GM19438 (cell line): Measurements from ENCODE around the gene RAMP3.

Source experiments
- ATAC-seq: cut with Tn5 transposase; IDR thresholded peaks from one replicate; pipeline ENCODE4 v1.9.1; 2021; ENCODE audit warnings: low read depth; ENCODE audit not compliant: unreplicated experiment

The RAMP3 gene

GRCh38 chr7:45177801-45178200 lies 20.2 kb downstream of the RAMP3 start:
- ATAC-seq: no peak

DNA sequence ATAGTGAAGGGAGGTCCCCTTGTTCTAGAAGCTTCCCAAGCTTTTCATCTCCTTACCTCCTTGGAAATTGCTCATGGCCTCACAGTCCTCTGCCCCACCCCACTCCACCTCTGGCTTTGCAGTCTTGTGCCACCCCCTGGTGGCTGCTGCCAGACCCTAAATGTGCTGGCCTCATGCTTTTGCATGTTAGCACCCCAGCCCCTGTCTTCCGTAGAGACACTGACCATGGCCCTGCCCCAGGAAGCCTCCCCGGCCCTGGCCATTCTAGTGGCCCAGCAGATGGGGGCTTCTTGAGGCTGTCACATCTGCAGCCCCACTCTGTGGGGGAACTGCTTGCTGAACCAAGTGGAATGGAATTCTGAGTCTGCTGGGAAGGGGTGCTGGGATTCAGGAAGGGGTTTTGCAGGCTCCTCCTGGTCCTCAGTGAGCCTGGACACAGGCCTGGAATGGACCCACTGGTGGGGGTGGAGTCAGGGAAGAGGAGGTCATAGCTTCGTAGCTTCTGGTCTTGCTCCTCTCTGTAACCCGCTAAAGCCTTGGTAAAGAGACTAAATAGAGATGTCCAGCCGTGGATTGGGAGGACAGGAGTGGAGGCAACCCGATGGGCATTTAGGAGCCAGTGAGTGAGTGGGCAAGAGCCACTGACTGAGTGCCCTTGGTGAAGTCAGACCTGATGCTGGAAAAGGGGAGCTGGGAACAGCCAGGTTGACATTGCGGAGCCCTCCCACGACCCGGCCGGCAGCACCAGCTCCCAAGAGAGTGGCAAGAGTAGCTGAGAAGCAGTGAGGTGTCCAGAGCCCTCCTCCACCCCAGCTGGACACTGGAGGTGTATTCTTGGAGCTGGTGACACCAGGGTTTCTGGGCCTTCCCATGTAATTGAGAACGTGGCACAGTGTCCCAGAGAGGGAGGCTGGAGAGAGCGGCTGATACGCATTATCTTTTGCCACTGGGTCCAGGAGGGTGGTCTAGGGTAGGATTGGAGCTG lies 20.9 kb downstream of the RAMP3 start:
- ATAC-seq: no peak

DNA sequence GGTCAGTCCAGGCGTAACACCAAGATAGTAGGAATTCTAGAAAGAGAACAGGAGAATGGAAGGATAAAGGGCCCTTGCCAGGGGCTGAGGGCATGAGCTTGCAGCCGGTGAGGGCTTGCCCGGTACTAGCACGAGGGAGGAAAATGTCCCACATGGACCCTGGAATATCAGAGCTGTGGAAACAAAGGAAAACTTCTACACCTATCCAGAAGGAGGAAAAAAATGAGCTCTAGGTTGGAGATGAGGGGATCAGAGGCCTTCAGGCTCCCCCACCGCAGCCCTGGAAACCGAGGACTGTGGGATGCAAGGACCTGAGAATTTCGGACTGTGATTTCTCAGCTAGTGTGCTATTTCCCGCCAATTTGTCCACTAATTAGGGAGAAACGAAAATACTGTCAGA lies 22.1 kb downstream of the RAMP3 start:
- no peak for ATAC-seq

GRCh38 chr7:45180084-45180986 lies 22.7 kb downstream of the RAMP3 start:
- ATAC-seq: no peak

GRCh38 chr7:45181286-45181960 lies 23.8 kb downstream of the RAMP3 start:
- no peak for ATAC-seq

DNA sequence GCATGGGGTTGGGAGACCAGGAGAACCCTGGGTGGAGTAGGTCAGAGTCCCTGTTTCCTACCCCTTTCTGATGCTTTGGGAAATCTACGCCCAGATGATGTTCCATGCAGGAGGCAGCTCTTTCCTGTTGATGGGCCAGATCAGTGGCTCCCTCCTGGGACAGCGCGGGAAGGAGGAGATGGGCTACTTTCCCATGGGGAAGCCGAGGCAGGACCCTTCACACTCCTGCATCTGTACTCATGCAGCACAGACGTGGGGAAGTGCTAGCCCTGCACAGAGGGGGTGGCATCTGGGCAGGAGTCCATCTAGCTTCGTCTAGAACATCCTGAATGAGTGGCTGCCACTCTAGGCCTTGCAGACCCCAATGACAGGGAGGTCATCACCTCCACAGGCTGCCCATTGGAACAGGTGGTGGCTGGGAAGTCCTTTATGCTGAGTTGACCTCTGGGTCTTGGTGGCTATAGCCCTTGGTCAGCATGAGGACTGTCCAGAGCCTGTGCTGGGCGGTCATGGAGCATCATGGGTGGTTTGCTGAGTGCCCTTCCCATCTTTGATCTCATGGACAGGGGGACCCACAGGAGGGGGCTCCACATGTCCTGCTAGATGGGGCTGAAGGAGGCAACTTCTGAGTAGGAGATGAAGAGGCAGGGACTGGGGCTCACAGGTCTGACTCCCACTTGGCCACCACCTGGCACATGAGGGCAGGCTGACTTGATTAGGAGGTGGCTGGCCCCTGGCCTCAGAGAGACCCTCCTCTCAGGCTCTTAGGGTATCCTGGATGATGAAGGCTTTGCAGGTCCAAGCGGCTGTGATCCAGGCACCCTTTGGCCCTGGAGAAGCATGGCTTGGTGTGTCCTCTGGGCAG lies 24.6 kb downstream of the RAMP3 start:
- ATAC-seq: no peak

GRCh38 chr7:45182856-45183710 lies 25.5 kb downstream of the RAMP3 start:
- no peak for ATAC-seq

DNA sequence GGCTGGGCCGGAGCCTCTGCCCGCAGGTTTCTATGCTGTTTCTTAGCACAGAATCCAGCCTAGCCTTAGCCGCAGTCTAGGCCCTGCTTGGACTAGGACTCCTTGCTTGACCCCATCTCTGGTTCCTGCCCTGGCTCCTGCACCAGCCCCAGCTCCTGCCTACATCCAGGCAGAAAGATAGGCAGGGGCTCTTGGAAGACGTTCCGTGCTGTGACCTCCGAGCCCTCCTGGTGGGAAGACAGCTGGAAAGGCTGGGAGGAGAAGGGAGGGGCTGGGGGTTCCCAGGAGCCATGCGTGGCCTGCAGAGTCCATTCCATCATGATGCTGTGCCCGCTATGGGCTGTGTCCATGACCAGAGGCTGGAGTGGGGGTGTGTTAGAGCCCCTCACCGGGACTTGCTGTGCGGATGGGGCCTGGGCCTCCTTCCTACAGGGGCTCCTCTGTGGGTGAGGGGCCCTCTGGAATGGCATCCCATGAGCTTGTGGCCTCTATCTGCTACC lies 26.2 kb downstream of the RAMP3 start:
- ATAC-seq: no peak

DNA sequence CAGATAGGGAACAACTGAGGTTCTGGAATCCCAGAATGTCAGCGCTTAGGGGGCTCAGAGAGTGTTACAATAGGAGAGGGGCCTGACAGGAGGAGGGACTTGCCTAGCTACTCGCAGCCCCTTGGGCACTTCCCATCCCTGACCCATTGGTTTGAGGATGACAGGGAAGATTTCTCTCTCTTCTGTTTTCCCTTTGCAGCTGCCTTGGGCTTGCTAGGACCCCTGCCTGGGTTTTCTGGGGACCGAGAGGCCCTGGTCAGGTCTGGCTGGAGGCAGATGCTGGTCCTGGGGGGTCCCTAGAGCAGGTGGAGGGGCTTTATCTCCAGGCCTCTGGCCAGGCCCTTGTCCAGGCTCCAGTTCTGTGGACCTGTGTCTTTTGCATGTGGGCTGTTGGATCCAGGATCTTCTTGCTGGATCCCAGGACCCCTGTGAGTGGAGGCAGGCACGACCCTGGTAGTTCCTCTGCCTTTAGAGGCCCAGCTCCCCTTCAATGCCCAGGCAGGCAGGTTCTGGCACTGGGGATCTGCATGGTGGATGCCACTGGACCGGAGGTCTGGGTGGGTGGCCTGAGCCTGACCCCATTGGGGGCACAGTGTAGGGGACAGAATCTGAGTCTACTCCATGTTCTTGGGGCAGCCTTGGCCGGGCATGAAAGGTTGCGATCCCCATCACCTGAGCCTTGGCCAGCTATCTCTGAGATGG lies 26.9 kb downstream of the RAMP3 start:
- ATAC-seq: no peak

DNA sequence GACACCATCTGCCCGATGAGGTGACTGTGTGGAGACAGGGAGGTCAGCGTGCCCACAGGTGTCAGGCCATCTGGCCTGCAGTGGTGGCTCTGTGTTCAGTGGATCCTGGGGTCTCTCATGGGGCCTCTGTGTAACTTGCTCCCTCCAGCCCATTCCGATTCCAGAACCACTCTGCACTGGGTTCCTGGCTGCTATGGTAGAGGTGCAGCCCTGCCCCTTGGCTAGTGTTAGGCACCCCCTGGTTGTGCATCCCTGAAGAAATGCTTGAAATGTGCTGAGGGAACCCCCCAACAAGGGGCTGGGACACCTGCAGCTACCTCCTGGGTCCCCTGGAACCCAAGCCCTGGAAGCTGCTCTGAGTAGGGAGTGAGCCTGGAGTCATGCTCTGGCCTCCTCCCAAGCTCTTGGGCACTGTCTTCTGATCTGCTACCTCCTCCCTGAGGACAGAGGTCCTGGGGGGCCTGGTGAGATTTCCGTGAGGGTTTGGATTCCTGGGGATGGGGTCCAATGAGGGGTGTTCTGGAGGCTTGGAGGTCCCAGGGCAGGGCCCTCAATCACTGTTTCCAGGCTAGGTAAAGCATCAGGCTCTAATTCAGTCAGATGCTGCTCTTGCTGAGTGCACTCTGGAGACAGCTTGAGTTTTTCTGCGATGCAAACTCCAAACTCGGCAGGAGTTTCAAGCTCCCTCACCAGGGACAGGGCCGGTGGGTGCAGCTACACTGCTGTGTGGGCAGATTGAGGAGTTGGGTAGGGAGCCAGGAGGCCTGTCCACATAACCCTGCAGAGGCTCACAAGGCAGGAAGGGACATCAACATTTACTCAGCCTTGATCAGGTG lies 27.7 kb downstream of the RAMP3 start:
- ATAC-seq: no peak

GRCh38 chr7:45185864-45186250 lies 28.3 kb downstream of the RAMP3 start:
- no peak for ATAC-seq

DNA sequence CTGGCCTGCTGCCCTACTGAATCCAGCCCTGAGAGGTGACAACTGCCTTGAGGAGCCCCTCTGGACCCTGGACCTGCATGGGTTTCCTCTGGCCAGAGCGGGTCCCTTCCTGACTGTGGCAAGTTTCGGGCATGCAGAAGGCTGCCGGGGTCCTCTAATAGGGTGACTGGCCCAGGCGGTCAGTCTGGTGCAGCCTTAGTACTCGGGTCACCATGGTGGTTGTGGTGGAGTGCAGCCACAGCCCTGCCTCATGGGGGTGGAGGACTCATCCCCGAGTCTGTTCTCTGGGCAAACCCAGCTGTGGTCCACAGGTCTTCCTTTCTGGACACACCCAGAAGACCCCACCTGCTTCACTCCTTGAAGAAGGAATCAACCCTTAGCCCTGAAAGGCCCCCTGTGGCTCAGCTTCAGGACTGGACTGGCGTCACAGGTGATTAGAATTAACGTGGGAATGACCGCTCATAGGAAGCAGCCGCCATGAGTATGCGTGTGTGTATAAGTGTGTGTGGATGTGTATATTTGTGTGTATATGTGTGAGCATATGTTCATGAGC lies 28.7 kb downstream of the RAMP3 start:
- ATAC-seq: no peak

- ATAC-seq: no peak
These were observed 29.7 kb downstream of the RAMP3 start for GRCh38 chr7:45187089-45187945.

DNA sequence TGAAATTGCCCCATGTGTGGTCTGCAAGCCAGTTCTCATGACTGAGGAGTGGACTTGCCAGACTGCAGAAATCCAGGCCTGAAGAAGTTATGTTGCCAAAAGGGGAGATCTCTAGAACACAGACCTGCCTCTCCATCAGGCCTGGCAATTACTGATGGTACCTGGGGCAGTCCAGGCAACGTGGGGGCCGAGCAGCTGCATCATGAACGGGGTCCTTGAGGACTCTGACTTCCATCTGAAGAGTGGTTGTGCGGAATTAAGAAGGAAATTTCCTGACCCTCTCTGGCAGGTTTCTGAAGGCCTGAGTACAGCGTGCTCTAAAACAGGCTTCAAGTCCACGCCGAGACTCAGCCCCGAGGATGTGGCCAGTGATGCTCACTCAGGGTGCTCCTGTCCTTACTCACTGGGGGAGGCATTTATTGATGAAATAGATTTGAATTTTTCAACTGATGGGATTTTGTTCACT lies 30.4 kb downstream of the RAMP3 start:
- ATAC-seq: no peak

DNA sequence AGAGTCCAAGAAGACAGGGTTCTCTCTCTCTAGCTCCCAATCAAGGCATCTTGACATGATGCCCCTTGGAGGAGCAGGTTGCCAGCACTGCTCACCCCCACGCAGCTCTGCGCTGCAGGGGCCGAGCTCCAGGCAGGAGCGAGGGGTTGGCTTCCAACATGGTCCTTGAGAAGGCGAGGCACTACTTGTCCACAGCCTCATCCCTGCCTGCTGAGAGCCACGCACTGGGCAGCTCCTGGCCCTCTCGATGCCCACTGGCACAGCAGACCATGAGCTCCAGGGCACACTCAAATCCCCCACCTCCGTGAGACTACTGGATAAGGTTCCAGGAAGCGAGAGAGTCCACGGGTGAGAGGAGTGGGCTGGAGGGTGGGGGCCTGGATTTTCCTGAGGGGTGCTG lies 31.1 kb downstream of the RAMP3 start:
- ATAC-seq: no peak
